PC-9 (cell line): ENCODE measurements around the gene RPS3. TPM values are rescaled to one million over a fixed set of nuclear protein-coding genes. Genes with fewer than 3 reads are reported as not detected.

Experiments
- BruUV-seq: library from RNA; stranded (reverse); fragments of 400-500 nt; replicated peaks from 2 replicates; lab custom pipeline; 2021; lab: Mats Ljungman, UMichigan
- CTCF ChIA-PET: fragments of 300-600 bp; sonication (Branson Sonifier 250); formaldehyde crosslinking; loops from one replicate; lab custom pipeline; 2022; ENCODE audit warnings: antibody characterized with exemption; lab: Charles Lee
- POLR2A ChIA-PET: fragments of 300-600 bp; sonication (Branson Sonifier 250); formaldehyde crosslinking; loops from one replicate; lab custom pipeline; 2022; ENCODE audit warnings: antibody characterized with exemption; ENCODE audit not compliant: unreplicated experiment; lab: Charles Lee
- DNase-seq, 2 experiments: peaks; one replicate each; pipeline versions ENCODE4 v3.0.0 to v3.0.0-alpha.2; 2015 to 2022; ENCODE audit warnings: mixed read lengths in 1 of 2
- H2AFZ ChIP-seq: fragments of 200-600 bp; sonication (generic); 2 replicates; pipeline ENCODE4 v1.8.1; 2017; ENCODE audit warnings: antibody characterized with exemption
- H3F3A ChIP-seq: fragments of 200-600 bp; sonication (generic); 2 replicates; pipeline ENCODE4 v1.8.1; 2017; ENCODE audit warnings: antibody characterized with exemption, mild to moderate bottlenecking, low read depth; ENCODE audit not compliant: insufficient read depth
- H3K27ac ChIP-seq: fragments of 200-600 bp; sonication (generic); 2 replicates; pipeline ENCODE4 v1.6.1; 2016; ENCODE audit warnings: mixed run types
- H3K27me3 ChIP-seq: fragments of 200-600 bp; sonication (generic); 2 replicates; pipeline ENCODE4 v1.6.1; 2016; ENCODE audit warnings: low read depth, mixed run types; ENCODE audit not compliant: insufficient read depth
- H3K36me3 ChIP-seq: fragments of 200-600 bp; sonication (generic); 2 replicates; pipeline ENCODE4 v1.6.1; 2016; ENCODE audit warnings: low read depth, mixed run types
- H3K4me1 ChIP-seq: fragments of 200-600 bp; sonication (generic); replicated peaks from 2 replicates; pipeline ENCODE4 v1.6.1; 2016; ENCODE audit warnings: mixed run types; ENCODE audit not compliant: insufficient read depth
- H3K4me2 ChIP-seq: fragments of 200-600 bp; sonication (generic); 2 replicates; pipeline ENCODE4 v1.6.1; 2017; ENCODE audit warnings: mixed run types
- H3K4me3 ChIP-seq: fragments of 200-600 bp; sonication (generic); 2 replicates; pipeline ENCODE4 v1.6.1; 2016; ENCODE audit warnings: mixed run types
- H3K79me2 ChIP-seq: fragments of 200-600 bp; sonication (generic); 2 replicates; pipeline ENCODE4 v1.6.1; 2017; ENCODE audit warnings: low read depth, mixed run types
- H3K9me2 ChIP-seq: fragments of 200-600 bp; sonication (generic); 2 replicates; pipeline ENCODE4 v1.8.1; 2017; ENCODE audit warnings: mild to moderate bottlenecking; ENCODE audit not compliant: insufficient read depth
- H3K9me3 ChIP-seq: fragments of 200-600 bp; sonication (generic); 2 replicates; pipeline ENCODE4 v1.8.1; 2016; ENCODE audit warnings: low read depth; ENCODE audit not compliant: insufficient read depth
- H4K20me1 ChIP-seq: fragments of 200-600 bp; sonication (generic); 2 replicates; pipeline ENCODE4 v1.8.1; 2017; ENCODE audit not compliant: insufficient read depth
- EZH2 ChIP-seq: fragments of 200-600 bp; sonication (generic); IDR thresholded peaks from 2 replicates; pipeline ENCODE4 v1.8.0; 2017; ENCODE audit warnings: antibody characterized with exemption, low read depth
- intact Hi-C: fragments of 100-400 bp; cut with micrococcal nuclease; formaldehyde crosslinking; loops from one replicate; pipeline ENCODE4 v1.10.0; 2022; ENCODE audit not compliant: unreplicated experiment
- total RNA-seq: library from RNA; stranded (reverse); gene quantifications from 2 replicates; pipeline ENCODE4 v1.2.3, GENCODE V29; 2021
- TF ChIP-seq, protein P1 (sequence below): fragments of 200-600 bp; sonication (generic); conservative IDR thresholded peaks from 2 replicates; pipeline ENCODE4 v1.6.1; 2017; ENCODE audit warnings: mixed run types, antibody characterized with exemption, mild to moderate bottlenecking, moderate library complexity

The RPS3 gene
- total RNA-seq, 1 experiment from 2014 or later: 4,011 TPM

DNA sequence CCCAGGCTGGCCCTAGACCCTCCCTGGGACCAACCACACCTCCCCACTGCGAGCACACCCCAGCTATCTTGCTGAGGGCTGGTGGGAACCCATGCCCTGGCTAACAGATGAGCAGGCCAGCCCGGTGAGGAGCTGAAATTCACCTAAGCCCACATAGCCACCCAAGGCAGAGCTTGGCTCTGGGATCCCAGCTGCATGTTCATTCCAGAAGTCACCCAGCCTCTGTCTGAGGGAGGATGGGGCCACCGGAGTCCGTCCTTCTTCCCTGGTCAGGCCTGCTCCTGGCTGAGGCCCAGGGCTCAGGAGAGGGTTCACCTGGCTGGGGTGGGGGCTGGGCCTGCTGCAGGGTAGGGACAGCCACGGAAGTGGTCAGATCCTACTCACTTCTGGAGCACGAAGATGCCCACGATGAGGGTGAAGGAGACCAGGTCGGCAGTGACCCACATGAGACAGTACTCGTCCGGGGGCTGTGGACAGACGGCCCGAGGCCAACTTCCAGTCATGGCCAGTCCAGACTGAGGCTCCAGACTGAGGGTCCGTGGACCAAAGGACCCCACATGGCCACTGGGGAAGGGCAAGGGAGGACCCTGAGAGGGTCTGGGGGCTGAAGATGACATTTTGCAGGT is 40.3 kb downstream of the RPS3 start:
- H3K9me2 ChIP-seq: no peaks in the 10 kb centered on the region
- H3K79me2 ChIP-seq: no peaks in the 10 kb centered on the region
- H2AFZ ChIP-seq: no peak overlapping the region
- H3K4me3 ChIP-seq: no peak overlapping the region
- no peaks in the 10 kb centered on the region for H3F3A ChIP-seq
- no peak overlapping the region for H3K27ac ChIP-seq
- POLR2A ChIA-PET: no interaction called here
- H4K20me1 ChIP-seq: no peaks in the 10 kb centered on the region
- no peaks in the 10 kb centered on the region; the same call in 1 of the 2 replicates for H3K27me3 ChIP-seq
- DNase-seq: no peak
- TF ChIP-seq, protein P1, sequence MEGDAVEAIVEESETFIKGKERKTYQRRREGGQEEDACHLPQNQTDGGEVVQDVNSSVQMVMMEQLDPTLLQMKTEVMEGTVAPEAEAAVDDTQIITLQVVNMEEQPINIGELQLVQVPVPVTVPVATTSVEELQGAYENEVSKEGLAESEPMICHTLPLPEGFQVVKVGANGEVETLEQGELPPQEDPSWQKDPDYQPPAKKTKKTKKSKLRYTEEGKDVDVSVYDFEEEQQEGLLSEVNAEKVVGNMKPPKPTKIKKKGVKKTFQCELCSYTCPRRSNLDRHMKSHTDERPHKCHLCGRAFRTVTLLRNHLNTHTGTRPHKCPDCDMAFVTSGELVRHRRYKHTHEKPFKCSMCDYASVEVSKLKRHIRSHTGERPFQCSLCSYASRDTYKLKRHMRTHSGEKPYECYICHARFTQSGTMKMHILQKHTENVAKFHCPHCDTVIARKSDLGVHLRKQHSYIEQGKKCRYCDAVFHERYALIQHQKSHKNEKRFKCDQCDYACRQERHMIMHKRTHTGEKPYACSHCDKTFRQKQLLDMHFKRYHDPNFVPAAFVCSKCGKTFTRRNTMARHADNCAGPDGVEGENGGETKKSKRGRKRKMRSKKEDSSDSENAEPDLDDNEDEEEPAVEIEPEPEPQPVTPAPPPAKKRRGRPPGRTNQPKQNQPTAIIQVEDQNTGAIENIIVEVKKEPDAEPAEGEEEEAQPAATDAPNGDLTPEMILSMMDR: no peak
- TF ChIP-seq EZH2: no peak
- no peaks in the 10 kb centered on the region for H3K4me1 ChIP-seq
- intact Hi-C loops: loop anchor here (5.0 kb wide), 2 partner anchors 52 to 112 kb away; no protein-coding TSS in a partner anchor
- no peak overlapping the region for H3K4me2 ChIP-seq
- H3K9me3 ChIP-seq: no peaks in the 10 kb centered on the region
- H3K36me3 ChIP-seq: no peaks in the 10 kb centered on the region
- no TSS peak for BruUV-seq
- CTCF ChIA-PET: no interaction called here

DNA sequence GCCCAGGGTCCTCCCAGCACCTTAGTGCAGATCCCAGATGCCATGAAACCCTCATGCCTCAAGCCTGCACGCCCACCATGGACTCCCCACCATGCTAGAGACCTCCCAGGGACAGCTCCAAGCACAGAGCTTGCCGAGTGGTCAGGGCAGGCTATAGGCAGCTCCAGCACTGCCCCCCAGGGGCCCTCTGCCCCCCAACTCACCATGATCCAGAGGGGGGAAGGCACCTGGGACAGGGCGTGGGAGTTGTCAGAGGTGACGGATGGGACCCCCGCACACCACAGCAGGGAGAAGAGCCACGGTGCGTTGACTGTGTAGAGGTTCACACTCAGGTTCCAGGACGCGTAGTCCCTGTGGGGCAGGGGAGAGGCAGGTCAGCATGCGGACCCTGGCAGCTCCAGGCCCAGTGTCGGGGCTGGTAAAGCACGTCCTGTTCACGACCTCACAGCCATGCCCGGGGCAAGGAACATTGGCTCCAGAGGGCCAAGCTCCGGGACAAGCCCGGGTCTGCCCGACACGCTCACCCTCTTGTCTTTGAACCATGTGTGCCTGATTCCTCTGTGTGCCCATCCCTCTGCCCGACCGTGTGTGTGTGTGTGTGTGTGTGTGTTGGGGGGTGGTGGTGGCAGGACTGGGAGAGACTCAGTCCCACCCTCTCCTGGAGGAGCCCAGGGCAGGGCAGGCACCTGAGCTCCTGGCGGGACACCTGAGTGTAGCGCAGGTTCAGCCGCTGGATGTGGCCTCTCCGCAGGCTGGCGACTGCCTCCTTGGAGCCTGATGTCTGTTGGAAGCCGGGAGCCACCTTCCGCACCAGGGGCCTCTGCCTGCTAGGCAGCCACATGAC is 41.9 kb downstream of the RPS3 start:
- Histone ChIP-seq H3K4me1 (no peaks in the 10 kb centered on the region), H2AFZ (no peak overlapping the region), H3K4me2 (no peak overlapping the region), H3K27ac (no peak overlapping the region), H3K79me2 (no peaks in the 10 kb centered on the region), H3K4me3 (no peak overlapping the region), H3F3A (no peaks in the 10 kb centered on the region), H3K9me3 (no peaks in the 10 kb centered on the region), H3K9me2 (no peaks in the 10 kb centered on the region), H3K27me3 (no peaks in the 10 kb centered on the region; the same call in 1 of the 2 replicates), H3K36me3 (no peaks in the 10 kb centered on the region), H4K20me1 (no peaks in the 10 kb centered on the region)
- no peak for DNase-seq
- BruUV-seq: no TSS peak
- intact Hi-C loops: loop anchor here (5.0 kb wide), 2 partner anchors 54 to 114 kb away; no protein-coding TSS in a partner anchor
- ChIA-PET POLR2A (no interaction called here), CTCF (interaction anchor here (0.6 kb wide), 1 partner anchor 12 kb away, joined by 4 read pairs; no protein-coding TSS in a partner anchor)
- TF ChIP-seq, protein P1: no peak
- no peak for TF ChIP-seq EZH2

DNA sequence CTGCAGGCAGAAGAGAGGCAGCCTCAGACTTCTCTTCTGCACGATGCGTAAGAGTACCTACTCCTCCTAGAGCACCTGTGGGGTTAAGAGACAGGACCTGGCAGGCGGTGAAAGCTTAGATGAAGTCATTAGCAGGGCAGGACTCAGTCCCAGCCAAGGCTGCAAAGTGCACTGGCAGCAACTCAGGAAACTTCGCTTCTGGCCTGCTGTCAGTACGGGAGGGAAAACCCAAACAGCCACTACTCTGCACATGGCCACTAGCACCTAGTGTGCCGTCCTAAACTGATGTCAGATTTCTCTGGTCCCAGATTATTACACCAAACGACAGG is 42.5 kb downstream of the RPS3 start:
- TF ChIP-seq, protein P1: no peak
- TF ChIP-seq EZH2: no peak
- H3K9me3 ChIP-seq: no peaks in the 10 kb centered on the region
- intact Hi-C loops: loop anchor here (5.0 kb wide), 2 partner anchors 54 to 114 kb away; no protein-coding TSS in a partner anchor
- H4K20me1 ChIP-seq: no peaks in the 10 kb centered on the region
- no peaks in the 10 kb centered on the region for H3K36me3 ChIP-seq
- POLR2A ChIA-PET: no interaction called here
- H3K4me1 ChIP-seq: no peaks in the 10 kb centered on the region
- DNase-seq: no peak
- BruUV-seq: no TSS peak
- H3K27ac ChIP-seq: no peak overlapping the region
- H2AFZ ChIP-seq: no peak overlapping the region
- H3K4me3 ChIP-seq: no peak overlapping the region
- H3K79me2 ChIP-seq: no peaks in the 10 kb centered on the region
- H3K27me3 ChIP-seq: no peaks in the 10 kb centered on the region; the same call in 1 of the 2 replicates
- H3K9me2 ChIP-seq: no peaks in the 10 kb centered on the region
- CTCF ChIA-PET: interaction anchor here (0.6 kb wide), 1 partner anchor 12 kb away, joined by 4 read pairs; no protein-coding TSS in a partner anchor
- H3F3A ChIP-seq: no peaks in the 10 kb centered on the region
- no peak overlapping the region for H3K4me2 ChIP-seq
